ENCODE results near the gene TRAF3IP3.

DNA sequence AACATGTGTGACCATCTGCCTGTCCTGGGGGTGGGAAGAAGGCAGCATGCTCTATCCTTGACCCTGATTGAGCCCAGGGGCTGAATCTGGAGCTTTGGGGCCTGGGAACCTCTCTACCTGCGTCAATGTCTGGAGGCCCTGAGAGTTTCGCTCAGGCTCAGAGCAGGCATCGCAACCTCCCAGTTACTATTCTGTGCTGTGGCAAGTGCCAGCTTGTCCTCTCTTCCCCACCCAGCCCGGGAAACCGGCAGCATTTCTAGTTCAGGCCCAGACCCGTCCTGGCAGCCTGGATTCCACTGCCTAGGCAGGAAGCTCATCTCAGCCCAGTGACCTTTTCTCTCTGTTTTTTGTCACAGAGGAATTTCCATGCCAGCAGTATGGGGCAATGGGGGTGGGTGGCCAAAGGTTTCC, 60.1 kb downstream of the TRAF3IP3 start:
- TF ChIP-seq GATA3 (IDR thresholded peaks at IDR 0.05; ENCODE audit: low read depth, low read length) (no peak), GATA2 (IDR thresholded peaks at IDR 0.05; ENCODE audit: low read depth, low read length) (no peak)

All from SH-SY5Y (cell line).